HG02840 (cell line): ENCODE data around the gene MUC2.

Source experiments
- ATAC-seq: cut with Tn5 transposase; IDR thresholded peaks from one replicate; pipeline ENCODE4 v1.9.1; 2021; ENCODE audit warnings: mild to moderate bottlenecking, moderate library complexity, moderate number of reproducible peaks; ENCODE audit not compliant: unreplicated experiment, low FRiP score

The MUC2 gene

DNA sequence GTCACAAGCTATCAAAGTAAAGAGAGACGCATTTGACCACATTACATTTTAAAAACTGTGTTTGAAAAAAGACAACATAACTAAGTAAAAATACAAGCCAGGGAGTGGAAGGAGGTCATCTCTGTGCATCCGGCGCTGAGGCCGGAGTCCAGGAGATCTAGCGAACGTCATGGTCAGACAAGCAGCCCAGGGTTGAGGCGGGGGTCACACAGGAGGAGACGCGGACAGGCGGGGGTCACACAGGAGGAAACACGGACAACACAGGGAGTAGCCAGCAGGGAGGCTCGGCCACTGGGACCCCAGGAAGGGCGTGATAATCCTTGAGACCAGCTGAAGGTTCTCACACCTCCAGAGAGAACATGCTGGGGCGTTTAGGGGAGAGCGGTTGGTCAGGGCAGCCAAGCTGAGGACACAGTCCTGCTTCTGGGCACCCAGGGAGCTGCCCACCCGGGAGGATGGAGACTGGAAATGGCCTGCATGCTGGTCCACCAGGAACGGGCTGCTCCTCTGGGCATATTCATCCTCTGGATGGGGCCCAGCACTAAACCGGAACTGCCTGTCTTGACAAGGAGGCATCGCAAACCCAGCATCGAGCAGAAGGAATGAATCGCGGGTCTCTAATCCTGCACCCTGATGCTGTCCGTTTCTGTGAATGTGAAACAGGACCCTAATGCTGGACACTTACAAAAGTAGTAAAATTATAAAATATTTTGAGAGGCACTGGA, 42.2 kb downstream of the MUC2 start:
- ATAC-seq = no peak

DNA sequence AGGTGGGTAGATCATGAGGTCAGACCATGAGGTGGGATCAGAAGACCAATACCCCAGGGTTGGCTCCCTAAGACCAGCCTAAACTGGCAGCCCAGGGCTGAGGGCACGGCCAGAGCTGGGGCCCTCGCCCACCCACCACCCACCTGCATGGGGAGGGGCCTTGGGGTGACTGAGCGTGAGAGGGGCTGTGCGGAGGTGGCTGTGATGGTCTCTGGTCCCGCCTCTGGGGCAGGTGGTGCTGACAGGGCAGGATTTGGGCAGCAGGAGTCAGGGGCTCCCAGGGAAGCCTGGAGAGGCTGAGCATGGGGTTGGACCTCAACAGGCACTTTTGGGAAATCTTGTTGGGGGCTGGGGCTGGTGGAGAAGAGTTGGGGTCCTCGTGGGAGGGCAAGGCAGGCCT, 43.3 kb downstream of the MUC2 start:
- no peak for ATAC-seq

DNA sequence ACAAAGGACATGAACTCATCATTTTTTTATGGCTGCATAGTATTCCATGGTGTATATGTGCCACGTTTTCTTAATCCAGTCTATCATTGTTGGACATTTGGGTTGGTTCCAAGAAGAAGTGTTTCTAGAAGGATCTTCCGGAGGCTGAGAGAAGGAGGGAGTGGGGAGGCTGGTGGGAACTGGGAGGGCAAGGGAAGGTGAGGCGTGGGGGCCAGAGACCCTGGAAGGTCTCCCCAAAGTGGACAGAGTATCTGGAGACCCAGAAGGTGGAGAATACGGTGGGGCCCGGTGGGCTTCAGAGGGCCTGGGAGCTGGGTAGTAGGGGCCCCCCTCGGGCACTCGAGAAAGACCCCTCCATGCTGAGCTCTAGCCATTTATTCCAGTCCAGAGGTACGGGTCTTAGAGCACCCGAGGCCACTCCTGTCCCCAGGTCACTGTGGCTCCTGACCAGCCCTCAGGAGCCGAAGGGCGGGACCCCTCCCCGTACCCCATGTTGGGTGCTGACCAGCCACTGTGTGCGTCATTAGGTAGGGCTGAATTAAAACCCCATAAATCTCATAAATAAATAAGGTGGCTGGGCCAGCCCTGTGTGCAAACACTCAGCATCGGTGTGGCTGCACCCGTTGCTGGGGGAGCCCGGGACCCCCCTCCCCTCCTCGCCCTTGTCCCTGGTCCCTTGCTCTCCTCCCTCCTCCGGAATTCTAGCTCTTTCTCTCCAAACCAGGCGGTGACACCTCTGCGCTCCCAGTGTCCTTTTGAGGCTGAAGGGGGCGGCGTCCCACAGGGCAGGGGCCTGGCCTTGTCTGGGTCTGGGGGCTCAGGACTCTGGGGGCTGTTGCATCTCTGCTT, 44.3 kb downstream of the MUC2 start:
- ATAC-seq = no peak

DNA sequence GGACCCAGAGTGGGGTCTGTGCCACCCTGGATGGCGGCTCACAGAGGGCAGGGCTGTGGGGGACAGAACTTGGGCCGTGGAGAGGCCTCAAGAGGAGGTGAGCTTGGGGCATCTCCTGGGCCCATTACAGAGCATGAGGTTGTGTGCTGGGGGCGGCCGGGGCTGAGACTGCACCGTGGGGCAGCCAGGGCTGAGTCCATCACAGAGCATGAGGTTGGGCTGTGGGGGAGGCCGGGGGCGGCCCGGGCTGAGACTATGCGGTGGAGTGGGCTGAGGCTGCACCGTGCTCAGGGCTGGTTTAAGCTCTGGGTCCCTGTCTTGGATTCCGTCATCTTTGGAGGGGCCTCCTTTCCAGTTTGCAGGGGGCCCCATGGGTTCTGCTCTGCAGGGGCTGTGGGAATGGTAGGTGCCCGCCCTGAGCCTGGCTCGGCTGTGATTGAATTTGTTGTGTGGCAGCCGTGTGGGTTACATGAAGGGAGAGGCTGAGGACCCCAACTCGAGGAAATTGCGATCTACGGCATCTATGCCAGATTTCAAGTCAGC, 45.0 kb downstream of the MUC2 start:
- no peak for ATAC-seq

DNA sequence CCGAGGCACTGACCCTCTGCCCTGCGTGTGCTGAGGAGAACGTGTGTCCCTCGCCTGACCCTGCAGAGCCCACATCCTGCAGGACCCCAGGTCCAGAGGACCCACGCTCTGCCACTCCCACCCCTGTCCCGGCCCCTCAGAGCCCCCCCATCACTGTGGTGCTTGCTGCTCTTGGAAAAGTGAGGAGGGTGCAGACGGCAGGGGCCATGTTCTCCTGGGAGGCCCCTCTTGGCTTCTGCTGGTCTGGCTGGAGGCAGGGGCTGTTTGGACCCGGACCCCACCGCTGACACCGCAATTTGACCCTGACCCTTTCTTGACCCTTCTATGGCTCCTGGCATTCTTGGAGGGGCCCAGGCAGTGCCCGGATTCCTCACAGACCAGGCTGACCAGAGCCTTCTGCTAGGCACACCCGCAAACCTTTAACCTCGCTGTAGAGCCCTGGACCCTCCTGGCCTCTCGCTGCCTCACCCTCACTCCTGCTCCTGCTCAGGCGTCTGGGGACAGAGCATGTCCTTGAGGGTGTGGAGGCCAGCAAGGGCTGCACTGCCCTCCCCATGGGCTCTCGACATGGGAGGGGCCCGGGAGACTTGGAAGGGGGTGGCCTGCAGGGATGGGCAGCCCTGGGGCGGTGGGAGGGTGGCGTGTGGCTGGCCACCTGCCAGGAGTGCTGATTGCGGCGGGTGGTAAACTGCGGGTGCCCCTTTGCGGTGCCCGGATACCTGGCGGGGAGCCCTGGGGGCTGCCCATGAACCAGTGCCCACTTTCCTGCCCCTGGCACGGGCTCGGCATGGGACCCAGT, 46.1 kb downstream of the MUC2 start:
- ATAC-seq = no peak

DNA sequence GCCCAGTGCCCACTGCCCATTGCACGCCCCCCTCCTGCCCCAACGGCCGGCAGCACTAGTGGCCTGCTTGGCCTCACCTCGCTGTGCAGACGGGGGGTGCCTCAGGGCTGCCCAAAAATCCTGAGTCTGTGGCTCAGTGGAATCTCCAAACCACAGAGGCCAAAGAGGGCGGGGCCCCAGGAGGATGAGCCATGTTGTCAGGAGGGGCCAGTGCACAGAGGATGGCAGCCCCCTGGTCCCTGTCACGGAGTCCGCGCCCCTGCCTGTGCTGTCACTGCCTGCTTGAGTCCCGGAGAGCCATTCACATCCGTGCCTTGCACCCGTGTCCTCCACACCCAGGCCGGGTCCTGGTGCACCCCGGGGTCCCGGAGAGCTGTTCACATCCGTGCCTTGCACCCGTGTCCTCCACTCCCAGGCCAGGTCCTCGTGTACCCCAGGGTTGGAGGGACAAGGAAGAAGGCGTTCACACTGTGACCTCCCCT, 46.7 kb downstream of the MUC2 start:
- no peak for ATAC-seq

DNA sequence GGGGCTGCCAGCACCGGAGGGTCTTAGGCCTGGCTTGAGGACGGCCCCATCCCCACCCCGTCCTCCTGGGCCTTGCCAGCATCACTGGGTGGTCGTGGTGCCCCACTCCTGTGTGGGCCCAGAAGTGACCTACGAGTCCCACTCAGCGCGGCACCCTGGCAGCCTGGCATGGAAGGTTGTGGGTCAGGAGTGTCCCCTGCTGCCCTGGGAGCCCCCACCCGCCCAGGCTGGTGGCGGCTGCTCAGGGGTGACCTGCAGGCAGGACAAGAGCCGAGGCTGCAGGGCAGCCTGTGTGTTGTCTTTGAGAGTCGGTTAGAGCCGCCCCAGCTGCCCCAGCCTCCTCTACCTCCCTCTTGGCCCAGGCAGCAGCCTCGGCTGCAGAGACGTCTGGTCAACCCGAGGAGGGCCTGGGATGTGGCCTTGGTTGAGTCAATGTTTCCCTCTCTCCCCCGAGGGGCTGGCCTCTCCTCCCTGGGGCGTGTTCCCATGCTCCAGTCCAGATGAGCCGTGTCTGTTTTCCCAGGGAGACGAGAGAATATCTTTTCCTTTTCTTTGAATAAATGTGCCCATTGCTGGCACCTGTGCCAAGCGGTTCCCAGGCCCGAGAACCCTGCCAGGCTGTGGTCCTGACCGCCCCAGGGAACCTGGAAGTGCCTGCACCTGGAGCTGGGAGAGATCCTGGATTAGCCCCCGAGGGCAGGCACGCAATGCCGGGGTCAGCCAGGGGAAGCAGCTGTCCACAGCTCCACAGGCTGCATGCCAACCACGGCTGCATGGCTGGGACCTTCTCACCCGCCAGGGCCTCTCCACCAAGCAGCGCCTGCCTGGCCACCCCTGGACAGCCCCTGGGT, 47.4 kb downstream of the MUC2 start:
- ATAC-seq = no peak

DNA sequence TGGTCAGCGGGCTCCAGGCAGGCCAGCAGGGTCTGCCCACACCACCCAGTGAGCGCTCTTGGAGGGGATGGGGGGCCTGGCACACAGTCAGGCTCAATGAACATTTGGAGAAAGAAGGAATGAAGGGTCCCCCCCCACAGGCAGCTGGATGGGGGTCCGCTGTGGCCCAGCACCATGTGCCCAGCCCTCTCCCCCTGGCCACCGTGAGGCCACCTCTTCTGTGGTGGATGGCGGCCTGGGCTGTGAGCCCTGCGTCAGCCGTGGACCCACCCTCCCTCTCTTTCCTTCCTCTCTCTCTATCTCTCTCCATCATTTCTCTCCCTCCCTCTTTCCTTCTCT, 48.0 kb downstream of the MUC2 start:
- no peak for ATAC-seq

DNA sequence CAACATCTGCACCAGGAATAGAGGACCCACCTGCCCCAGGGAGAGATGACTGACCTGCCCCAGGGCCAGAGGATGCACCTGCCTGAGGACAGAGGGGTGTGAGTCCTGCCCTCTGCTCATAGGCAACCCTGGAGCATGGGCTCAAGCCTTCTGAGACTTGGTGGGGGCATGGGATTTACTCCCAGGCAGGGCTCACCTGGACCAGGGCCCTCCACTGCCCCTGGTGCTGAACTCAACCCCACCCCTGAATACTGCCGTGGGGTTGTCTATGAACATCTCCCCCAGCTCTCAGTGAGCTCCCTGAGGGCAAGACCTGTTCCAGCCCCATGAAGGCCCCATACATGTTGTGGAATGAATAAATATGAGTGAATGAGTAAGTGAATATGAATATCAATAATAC, 49.3 kb downstream of the MUC2 start:
- no peak for ATAC-seq
